Aortic smooth muscle cell (primary cell): ENCODE measurements around the gene MORF4L2. TPM values are rescaled to one million over a fixed set of nuclear protein-coding genes. Genes with fewer than 3 reads are reported as not detected.

Experiments
- total RNA-seq: library from RNA; depleted of rRNA; stranded (reverse); fragments of >200 nt; gene quantifications from 2 replicates; pipeline ENCODE4 v1.2.3, GENCODE V29; 2014

The MORF4L2 gene
- 517 and 555 TPM in 2 replicates for total RNA-seq

GRCh38 chrX:103686199-103687072, at the start of gene MORF4L2:
TSS of gene MORF4L2 (minus strand) at chrX:103686699. CDS start at chrX:103677027, 9,672 bp downstream.

DNA sequence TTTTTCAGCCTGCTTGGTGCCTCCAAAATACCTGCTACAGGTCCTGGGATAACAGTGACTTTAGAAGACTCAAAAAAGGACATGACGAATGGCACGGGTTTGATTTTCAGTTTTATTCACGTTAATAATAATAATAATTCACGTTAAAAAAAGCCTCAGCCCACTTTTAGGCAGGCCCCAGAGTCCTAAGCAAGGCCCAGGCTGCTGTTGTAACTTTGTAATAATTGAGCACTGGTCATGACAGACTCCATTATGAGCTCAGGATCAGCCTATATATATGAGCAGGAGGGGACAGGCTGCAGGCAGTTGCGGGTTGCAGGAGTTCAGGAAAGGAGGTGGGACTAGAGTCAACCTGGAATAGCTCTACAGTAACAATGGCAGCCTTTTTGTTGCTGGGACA, 24.1 kb upstream of the MORF4L2 start, which contains the start of gene TMEM31:
TMEM31 (plus strand) TSS at position 301 of the 400 bp plus-strand sequence. CDS start 1,350 bp downstream, outside the sequence.

GRCh38 chrX:103628386-103629317, 57.8 kb downstream of the MORF4L2 start, which contains the start of gene TCEAL1:
TSS of gene TCEAL1 (plus strand) at chrX:103628975. CDS start at chrX:103629917, 942 bp downstream.

Other genes with a start within 250 kb of the MORF4L2 start
- gene RAB40A, start 167.2 kb downstream of the MORF4L2 start, total RNA-seq: 0.12 TPM in 1 of 2 replicates, not detected in the other
- gene TCEAL4, start 101.2 kb downstream of the MORF4L2 start, total RNA-seq: 74.1 and 75.7 TPM in 2 replicates
- 22.6 and 27.9 TPM in 2 replicates for gene TCEAL3, start 78.7 kb downstream of the MORF4L2 start, total RNA-seq
- gene TCEAL1, start 57.7 kb downstream of the MORF4L2 start, total RNA-seq: 32.8 and 36.5 TPM in 2 replicates
- gene TMEM31, start 24.2 kb upstream of the MORF4L2 start, total RNA-seq: not detected in 2 replicates
- 0.12 TPM in 1 of 2 replicates, not detected in the other for gene PLP1, start 90.1 kb upstream of the MORF4L2 start, total RNA-seq
- gene RAB9B, start 145.6 kb upstream of the MORF4L2 start, total RNA-seq: 0.50 and 0.66 TPM in 2 replicates